Heart left ventricle (tissue), 16 donors: Measurements from ENCODE around the gene ELL. TPM values are rescaled to one million over a fixed set of nuclear protein-coding genes. Genes with fewer than 3 reads are reported as not detected.

ENCODE experiments used
- ATAC-seq, 4 donors: fragments of 200-7000 bp; cut with Tn5 transposase; one replicate each; pipeline ENCODE4 v1.9.1; 2020 to 2022; ENCODE audit warnings: moderate library complexity in 4 of 4, mild to moderate bottlenecking in 3 of 4, moderate number of reproducible peaks in 1 of 4
- DNase-seq, 5 donors: peaks; one replicate each; pipeline ENCODE4 v3.0.0-alpha.2; 2020
- H3K27ac ChIP-seq, 12 donors: fragments of 200-600 bp; sonication (generic) in 4 of 12; one replicate each; pipeline versions ENCODE4 v1.5.0 to v1.8.0; 2016 to 2022; ENCODE audit warnings: mild to moderate bottlenecking in 2 of 12
- H3K27me3 ChIP-seq, 9 donors: fragments of 200-600 bp; sonication (generic) in 2 of 9; one replicate each; pipeline versions ENCODE4 v1.5.1 to v1.8.0; 2016 to 2022; ENCODE audit warnings: mild to moderate bottlenecking in 3 of 9
- H3K36me3 ChIP-seq, 9 donors: fragments of 200-600 bp; sonication (generic) in 2 of 9; one replicate each; pipeline versions ENCODE4 v1.5.0 to v1.8.0; 2018 to 2022; ENCODE audit warnings: mild to moderate bottlenecking in 2 of 9
- H3K4me1 ChIP-seq, 12 donors: fragments of 200-600 bp; sonication (generic) in 4 of 12; one replicate each; pipeline versions ENCODE4 v1.5.0 to v1.8.0; 2016 to 2022; ENCODE audit warnings: mild to moderate bottlenecking in 3 of 12
- H3K4me3 ChIP-seq, 12 donors: fragments of 200-600 bp; sonication (generic) in 4 of 12; one replicate each; pipeline versions ENCODE4 v1.5.0 to v1.8.0; 2017 to 2022; ENCODE audit warnings: mild to moderate bottlenecking in 9 of 12, moderate library complexity in 4 of 12
- H3K9me3 ChIP-seq, 12 donors: fragments of 200-600 bp; sonication (generic) in 4 of 12; one replicate each; pipeline versions ENCODE4 v1.5.0 to v1.8.0; 2016 to 2022; ENCODE audit warnings: mild to moderate bottlenecking in 1 of 12
- CTCF ChIP-seq, 12 donors: fragments of 200-600 bp; sonication (generic) in 4 of 12; IDR thresholded peaks; one replicate each; pipeline versions ENCODE4 v1.5.0 to v1.8.0; 2018 to 2022; ENCODE audit warnings: antibody characterized with exemption in 12 of 12, mild to moderate bottlenecking in 5 of 12
- POLR2A ChIP-seq, 2 donors: fragments of 450-650 bp; IDR thresholded peaks; one replicate each; pipeline ENCODE4 v1.6.1; 2017; ENCODE audit warnings: antibody characterized with exemption in 2 of 2, mild to moderate bottlenecking in 2 of 2, moderate library complexity in 2 of 2
- WGBS, 4 donors: extraction: QIAGEN DNeasy Blood & Tissue Kit in 2 of 4; methylation state at CpG; one replicate each; pipeline versions ENCODE4 v1.1.5 to v1.1.7; 2013 to 2018; 5-methylcytosine and 5-hydroxymethylcytosine counted together
- intact Hi-C, 10 donors: fragments of 100-400 bp; cut with DNase I; formaldehyde crosslinking; loops; one replicate each; pipeline versions ENCODE4 v1.11.1 to v1.14.2; 2022
- polyA plus RNA-seq, 2 donors: library from polyadenylated mRNA; stranded (reverse); fragments of 200-250 nt; gene quantifications; one replicate each; pipeline ENCODE4 v1.2.3, GENCODE V29; 2013
- total RNA-seq, 9 donors: library from RNA; depleted of rRNA in 2 of 9; stranded (reverse); fragments of >200 nt in 2 of 9; fragmentation: NEBNext Ultra II Directional in 3 of 9; extraction: Animal tissue kit (Norgen Biotek cat#: 25700) in 3 of 9; gene quantifications; one replicate each; pipeline versions ENCODE4 v1.1.0 to v1.2.4, GENCODE V29; 2016 to 2023
- donor health status: ischemic (EF 13 %, LVEDD 7.1; RV severe dilation, severe dysfunction).
- donor health status: healthy with polysubstance abuse.
- donor health status: DM: no; HTN: yes; CAD: no.
- donor health status: DM: no; HTN: no; CAD: no.
- donor health status: ischemic (EF 25% LVEDD 6.9; RV normal size, moderate dysfunction).
- donor health status: ischemic (EF 25% LVEDD 5.7; RV mildly dilated, moderate dysfunction).
- donor health status: healthy.
- donor health status: DM: yes; HTN: yes; CAD: no.
- donor health status: ischemic (EF 35%, LVEDD 5.7; RV mildly dilated, moderate dysfunction).
- donor health status: nonischemic (EF 11% LVEDD 7.7; RV severe dilation, severe dysfunction).
- donor health status: DM: yes; HTN: yes; CAD: no.
- donor health status: PGD.
- donor health status: ischemic (EF 29% LVEDD 5.4; RV normal size, mild dysfunction).
- donor health status: nonischemic (EF 23%, LVEDD 6.1; RV moderate dilation, normal function).

Gene ELL
- total and polyA plus RNA-seq, 11 donors = 5.9 to 17.8 (median 7.3) TPM

DNA sequence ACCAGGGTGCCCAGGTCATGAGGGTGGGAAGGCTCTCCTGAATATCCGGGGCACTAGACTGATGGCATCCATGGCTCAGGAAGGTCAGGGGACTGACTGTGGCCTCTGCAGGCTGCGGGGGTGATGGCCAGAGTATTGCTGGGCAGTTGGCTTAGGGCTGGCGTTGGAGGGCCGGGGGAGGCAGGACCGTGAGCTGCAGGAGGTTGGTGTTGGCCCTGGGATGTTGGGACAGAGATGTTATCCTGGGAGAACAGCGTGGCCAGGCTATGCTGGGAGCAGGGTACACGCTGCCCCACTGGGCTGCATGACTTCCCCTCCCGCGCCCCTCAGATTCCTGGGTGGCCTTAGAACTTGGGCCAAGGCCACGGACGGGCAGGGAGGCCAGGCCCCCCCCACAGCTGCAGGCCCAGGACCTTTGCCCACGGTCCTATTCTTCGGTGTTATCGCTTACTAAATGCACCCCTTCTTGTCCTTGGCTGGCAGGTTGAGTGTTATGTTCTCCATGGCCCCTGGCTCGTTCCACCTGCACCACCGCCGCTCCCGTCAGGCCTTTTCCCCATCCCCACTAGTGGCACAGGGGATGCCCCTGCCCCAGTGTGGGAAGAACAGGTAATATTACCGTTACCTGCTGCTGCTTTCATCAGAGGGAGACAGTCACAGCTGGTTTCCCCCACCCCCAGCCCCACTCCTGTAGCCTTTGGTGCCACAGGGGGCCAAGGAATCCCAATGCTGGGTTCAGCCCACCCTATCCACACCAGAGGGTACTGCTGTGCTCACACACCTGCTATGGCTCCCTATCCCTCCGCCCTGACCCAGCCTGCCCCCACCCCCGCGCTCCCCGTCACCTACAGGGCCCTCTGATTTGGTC, 80.7 kb downstream of the ELL start:
- Histone ChIP-seq H3K27ac (no peak overlapping the region), H3K27me3 (no peaks in the 10 kb centered on the region), H3K4me3 (no peak overlapping the region), H3K9me3 (no peaks in the 10 kb centered on the region), H3K36me3 (peaks cover 4 to 37% (median 28%) of the 10 kb centered on the region in 9 donors), H3K4me1 (peaks cover 0 to 33% (median 24%) of the 10 kb centered on the region in 12 donors)
- DNase-seq = no peak
- ATAC-seq = no peak
- intact Hi-C loops = loop anchor here in 2 of 10 donors (10.0 kb wide), 2 partner anchors 234 to 404 kb away; no protein-coding TSS in a partner anchor
- TF ChIP-seq POLR2A (IDR thresholded peaks at IDR 0.05) (no peak), CTCF (IDR thresholded peaks at IDR 0.05) (no peak)
- 82 to 90% (median 87%) methylated on average over 23 of the region's 23 CpGs for WGBS, 4 donors

- no peaks in the 10 kb centered on the region for H3K27me3 ChIP-seq
- H3K27ac ChIP-seq = no peak overlapping the region
- 45 to 57% (median 52%) methylated on average over 10 to 11 of the region's 11 CpGs for WGBS, 4 donors
- H3K36me3 ChIP-seq = peaks cover 4 to 37% (median 28%) of the 10 kb centered on the region in 9 donors
- no peak for TF ChIP-seq POLR2A (IDR thresholded peaks at IDR 0.05)
- peak in 5 of 12 donors; percentile 17 to 33 (median 28) for TF ChIP-seq CTCF (IDR thresholded peaks at IDR 0.05)
- H3K4me3 ChIP-seq = no peak overlapping the region
- ATAC-seq (no peak), DNase-seq (no peak)
- intact Hi-C loops = loop anchor here in 2 of 10 donors (10.0 kb wide), 2 partner anchors 234 to 404 kb away; no protein-coding TSS in a partner anchor
- peaks cover 0 to 37% (median 24%) of the 10 kb centered on the region in 12 donors for H3K4me1 ChIP-seq
- no peaks in the 10 kb centered on the region for H3K9me3 ChIP-seq
Measured at GRCh38 chr19:18440415-18440877, 81.4 kb downstream of the ELL start.

DNA sequence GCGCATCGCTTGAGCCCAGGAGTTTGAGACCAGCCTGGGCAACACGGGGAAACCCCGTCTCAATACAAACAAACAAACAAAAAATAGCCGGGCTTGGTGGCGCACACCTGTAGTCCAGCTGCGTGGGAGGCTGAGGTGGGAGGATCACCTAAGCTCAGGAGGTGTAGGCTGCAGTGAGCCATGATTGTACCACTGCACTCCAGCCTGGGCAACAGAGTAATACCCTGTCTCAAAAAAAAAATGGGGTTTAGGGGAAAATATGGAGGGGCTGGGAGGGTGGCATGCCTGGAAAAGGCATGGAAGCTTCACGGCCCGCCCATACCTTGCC, 82.0 kb downstream of the ELL start:
- 87 to 95% (median 90%) methylated on average over 9 of the region's 9 CpGs for WGBS, 4 donors
- Histone ChIP-seq H3K27ac (peak overlapping the region in 1 of 12 donors; percentile 83), H3K4me3 (no peak overlapping the region), H3K4me1 (peaks cover 0 to 37% (median 24%) of the 10 kb centered on the region in 12 donors), H3K27me3 (no peaks in the 10 kb centered on the region), H3K9me3 (no peaks in the 10 kb centered on the region), H3K36me3 (peaks cover 4 to 36% (median 24%) of the 10 kb centered on the region in 9 donors)
- intact Hi-C loops = loop anchor here in 2 of 10 donors (10.0 kb wide), 2 partner anchors 235 to 405 kb away; no protein-coding TSS in a partner anchor
- DNase-seq (no peak), ATAC-seq (no peak)
- TF ChIP-seq CTCF (IDR thresholded peaks at IDR 0.05) = no peak
- TF ChIP-seq POLR2A (IDR thresholded peaks at IDR 0.05) = no peak
